GM18505 (cell line): ENCODE data around the gene PROSER3.

Experiments
- ATAC-seq: cut with Tn5 transposase; IDR thresholded peaks from one replicate; pipeline ENCODE4 v1.9.1; 2021; ENCODE audit not compliant: unreplicated experiment
- POLR2A ChIP-seq: IDR thresholded peaks from 4 replicates; pipeline ENCODE4 v1.6.1; 2011; ENCODE audit warnings: borderline replicate concordance; ENCODE audit not compliant: insufficient read depth, insufficient read length; ENCODE audit errors: extremely low read depth

Gene PROSER3

DNA sequence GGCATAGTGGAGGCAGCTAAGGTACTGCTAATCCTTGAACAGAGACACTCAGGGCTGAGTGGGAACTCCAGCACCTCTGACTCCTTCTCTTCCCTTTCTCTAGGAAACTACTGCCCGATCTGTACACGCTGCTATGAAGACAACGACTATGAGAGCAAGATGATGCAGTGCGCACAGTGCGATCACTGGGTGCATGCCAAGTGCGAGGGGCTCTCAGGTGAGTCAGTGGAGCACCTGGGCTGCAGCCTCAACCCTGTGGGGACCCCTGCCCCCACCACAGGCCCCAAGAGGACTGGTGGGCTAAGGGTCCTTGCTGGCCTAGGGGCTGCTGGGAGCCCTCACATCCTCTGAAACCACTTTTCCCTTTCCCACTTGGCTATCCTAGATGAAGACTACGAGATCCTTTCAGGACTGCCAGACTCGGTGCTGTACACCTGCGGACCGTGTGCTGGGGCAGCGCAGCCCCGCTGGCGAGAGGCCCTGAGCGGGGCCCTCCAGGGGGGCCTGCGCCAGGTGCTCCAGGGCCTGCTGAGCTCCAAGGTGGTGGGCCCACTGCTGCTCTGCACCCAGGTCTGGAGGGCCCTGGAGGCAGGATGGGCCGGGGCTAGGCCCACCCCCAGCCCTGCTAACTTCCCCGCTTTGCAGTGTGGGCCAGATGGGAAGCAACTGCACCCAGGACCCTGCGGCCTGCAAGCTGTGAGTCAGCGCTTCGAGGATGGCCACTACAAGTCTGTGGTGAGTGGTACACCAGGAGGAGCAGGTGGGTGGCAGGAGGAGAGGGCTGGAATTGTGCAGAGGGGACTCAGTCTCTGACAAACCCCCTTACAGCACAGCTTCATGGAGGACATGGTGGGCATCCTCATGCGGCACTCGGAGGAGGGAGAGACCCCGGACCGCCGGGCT, 30.7 kb upstream of the PROSER3 start:
- ATAC-seq = no peak
- no peak for TF ChIP-seq POLR2A

DNA sequence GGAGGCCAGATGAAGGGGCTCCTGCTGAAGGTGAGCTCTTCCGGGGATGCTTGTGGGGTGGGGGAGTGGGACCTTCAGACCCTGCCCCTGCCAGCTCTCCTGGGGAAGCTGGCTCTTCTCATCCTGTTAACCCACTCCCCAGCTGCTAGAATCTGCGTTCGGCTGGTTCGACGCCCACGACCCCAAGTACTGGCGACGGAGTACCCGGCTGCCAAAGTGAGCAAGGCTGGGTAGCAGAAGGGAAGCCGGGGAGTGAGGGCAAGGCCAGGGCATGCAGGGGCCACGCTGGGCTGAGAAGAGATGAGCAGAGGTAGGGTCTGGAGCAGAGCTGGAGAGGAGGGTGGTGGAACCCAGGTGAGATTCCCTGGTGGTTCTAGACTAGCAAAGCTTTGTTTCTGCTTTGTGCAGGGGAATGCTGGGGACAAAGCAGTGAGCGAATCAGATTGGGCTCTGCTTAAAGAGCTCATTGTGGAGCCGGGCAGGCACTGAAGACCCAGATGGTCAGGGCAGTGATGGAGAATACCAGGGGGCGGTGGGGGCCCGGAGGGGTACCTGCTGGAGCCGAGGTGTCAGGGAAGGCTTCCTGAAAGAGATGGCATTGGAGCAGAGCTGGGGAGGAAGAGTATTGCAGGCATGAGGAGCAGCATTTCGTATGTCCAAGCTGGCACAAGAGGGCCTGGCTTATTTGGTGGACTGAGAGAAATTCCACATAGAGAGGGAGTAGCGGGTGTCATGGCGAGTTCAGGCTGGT, 29.8 kb upstream of the PROSER3 start:
- no peak for TF ChIP-seq POLR2A
- ATAC-seq = no peak

DNA sequence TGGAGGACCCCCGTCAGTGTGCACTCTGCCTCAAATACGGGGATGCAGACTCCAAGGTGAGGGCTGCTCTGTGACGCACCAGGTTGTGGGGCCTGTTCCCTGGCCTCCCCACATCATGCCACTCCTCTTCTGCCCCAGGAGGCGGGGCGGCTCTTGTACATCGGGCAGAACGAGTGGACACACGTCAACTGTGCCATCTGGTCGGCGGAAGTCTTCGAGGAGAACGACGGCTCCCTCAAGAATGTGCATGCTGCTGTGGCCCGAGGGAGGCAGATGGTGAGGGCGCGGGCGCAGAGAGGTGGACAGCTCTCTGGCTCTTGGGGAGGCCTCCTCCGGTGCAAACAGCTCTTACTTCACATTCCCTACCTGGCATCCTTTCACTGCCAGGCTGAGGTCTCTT, 29.0 kb upstream of the PROSER3 start:
- no peak for ATAC-seq
- TF ChIP-seq POLR2A = no peak

DNA sequence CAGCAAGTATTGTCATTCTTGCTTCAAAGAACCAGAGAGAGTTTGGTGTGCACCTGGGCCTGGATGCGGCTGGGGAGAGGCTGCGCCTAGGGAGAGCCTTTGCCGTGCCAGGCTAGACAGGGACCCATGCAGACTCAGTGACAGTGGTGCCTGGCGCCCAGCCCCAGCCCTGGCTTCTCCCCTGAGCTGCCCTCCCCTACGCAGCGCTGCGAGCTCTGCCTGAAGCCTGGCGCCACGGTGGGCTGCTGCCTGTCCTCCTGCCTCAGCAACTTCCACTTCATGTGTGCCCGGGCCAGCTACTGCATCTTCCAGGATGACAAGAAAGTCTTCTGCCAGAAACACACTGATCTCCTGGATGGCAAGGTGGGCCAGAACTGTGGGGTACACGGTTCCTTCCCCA, 28.2 kb upstream of the PROSER3 start:
- TF ChIP-seq POLR2A = no peak

DNA sequence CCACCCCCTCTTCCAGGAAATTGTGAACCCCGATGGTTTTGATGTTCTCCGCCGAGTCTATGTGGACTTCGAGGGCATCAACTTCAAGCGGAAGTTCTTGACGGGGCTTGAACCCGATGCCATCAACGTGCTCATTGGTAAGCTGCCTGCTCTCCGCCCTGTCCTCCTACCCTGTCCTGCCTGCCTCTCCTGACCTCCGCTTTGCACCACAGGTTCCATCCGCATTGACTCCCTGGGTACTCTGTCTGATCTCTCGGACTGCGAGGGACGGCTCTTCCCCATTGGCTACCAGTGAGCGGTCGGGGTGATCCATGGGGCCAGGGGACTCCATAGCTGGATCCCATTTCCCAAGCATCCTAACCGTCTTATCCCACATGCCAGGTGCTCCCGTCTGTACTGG, 27.6 kb upstream of the PROSER3 start:
- TF ChIP-seq POLR2A = no peak

More for the DNA sequence above, 28.2 kb upstream of the PROSER3 start:
- ATAC-seq = no peak

DNA sequence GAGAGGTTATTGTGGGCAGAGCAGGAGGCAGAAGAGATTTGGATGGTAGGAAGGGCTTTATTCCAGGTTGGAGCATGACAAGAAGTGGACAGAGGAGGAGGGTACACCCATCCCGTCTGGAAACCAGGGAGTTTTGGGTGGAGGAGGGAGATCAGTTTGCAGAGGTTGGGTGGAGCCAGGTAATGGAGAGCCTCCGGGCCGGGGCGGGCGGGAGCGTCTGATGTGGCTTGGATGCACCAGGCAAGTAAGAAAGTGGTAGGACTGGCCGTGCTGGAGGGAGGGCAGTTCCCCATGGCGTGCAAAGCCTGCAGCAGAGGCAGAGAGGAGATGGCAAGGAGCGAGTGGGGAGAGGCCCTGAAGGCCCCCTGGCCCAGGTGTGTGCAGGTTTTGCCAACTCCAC, 26.6 kb upstream of the PROSER3 start:
- ATAC-seq = no peak

More for the DNA sequence above, 27.6 kb upstream of the PROSER3 start:
- ATAC-seq = no peak

DNA sequence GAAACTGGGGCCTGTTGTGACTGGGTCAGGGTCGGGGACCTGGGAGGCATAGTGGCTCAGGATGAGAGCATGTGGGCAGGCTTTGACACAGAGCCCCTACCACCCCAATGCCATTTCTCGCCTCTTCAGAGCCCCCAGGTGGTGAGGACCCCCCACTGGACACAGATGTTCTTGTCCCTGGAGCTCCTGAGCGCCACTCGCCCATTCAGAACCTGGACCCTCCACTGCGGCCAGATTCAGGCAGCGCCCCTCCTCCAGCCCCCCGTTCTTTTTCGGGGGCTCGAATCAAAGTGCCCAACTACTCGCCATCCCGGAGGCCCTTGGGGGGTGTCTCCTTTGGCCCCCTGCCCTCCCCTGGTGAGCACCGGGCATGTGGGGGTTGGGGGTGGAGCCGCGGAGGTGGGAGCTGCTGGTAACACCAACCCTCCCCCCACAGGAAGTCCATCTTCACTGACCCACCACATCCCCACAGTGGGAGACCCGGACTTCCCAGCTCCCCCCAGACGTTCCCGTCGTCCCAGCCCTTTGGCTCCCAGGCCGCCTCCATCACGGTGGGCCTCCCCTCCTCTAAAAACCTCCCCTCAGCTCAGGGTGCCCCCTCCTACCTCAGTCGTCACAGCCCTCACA, 26.1 kb upstream of the PROSER3 start:
- TF ChIP-seq POLR2A = no peak
- no peak for ATAC-seq

More for the DNA sequence above, 26.6 kb upstream of the PROSER3 start:
- no peak for TF ChIP-seq POLR2A

DNA sequence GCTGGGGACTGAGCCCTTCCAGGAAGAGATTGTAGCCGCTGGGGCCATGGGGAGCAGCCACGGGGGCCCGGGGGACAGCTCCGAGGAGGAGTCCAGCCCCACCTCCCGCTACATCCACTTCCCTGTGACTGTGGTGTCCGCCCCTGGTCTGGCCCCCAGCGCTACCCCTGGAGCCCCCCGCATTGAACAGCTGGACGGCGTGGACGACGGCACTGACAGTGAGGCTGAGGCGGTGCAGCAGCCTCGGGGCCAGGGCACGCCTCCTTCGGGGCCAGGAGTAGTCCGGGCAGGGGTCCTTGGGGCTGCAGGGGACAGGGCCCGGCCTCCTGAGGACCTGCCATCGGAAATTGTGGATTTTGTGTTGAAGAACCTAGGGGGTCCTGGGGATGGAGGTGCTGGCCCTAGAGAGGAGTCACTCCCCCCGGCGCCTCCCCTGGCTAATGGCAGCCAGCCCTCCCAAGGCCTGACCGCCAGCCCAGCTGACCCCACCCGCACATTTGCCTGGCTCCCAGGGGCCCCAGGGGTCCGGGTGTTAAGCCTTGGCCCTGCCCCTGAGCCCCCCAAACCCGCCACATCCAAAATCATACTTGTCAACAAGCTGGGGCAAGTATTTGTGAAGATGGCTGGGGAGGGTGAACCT, 25.3 kb upstream of the PROSER3 start:
- ATAC-seq = no peak
- no peak for TF ChIP-seq POLR2A

DNA sequence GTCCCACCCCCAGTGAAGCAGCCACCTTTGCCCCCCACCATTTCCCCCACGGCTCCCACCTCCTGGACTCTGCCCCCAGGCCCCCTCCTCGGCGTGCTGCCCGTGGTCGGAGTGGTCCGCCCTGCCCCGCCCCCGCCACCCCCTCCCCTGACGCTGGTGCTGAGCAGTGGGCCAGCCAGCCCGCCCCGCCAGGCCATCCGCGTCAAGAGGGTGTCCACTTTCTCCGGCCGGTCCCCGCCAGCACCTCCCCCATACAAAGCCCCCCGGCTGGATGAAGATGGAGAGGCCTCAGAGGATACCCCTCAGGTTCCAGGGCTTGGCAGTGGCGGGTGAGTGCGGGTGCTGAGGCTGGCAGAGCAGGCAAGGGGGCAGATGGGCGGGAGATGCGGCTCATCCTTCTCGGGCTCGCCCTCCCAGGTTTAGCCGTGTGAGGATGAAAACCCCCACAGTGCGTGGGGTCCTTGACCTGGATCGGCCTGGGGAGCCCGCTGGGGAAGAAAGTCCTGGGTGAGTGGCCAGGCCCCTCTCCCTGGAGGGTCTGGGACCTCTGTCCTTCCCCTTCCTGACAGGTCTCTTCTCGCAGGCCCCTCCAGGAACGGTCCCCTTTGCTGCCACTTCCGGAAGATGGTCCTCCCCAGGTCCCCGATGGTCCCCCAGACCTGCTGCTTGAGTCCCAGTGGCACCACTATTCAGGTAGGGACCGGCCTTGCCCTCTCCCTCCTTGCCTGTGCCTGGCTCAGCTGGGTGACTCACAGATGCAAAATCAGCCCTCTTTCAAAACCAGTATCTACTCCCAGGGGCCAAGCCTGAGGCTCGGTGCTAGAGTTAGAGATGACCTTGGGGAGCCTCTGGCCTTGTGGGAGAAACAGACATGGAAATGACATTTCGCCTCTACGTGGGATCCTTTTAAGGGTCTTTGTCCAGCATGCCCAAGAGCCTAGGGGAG, 24.5 kb upstream of the PROSER3 start:
- ATAC-seq = no peak
- no peak for TF ChIP-seq POLR2A

DNA sequence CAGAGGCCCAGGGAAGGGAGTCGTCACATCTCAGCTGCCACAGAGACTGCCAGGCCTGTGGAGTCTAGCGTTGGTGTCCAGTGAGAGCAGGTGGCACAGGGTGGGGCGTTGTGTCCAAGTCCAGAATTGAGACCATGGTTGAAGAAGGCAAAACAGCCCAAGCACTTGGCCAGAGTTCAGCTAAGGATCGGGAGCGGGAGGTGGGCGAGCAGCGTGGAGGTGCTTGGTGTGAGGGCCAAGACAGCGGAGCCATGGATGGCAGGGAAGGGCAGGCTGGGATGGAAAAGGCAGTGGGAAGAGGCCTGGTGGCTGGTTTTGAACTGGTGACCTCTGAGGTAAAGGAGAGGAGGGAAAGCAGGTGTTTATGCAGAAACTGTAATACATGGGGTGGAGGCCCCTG, 23.7 kb upstream of the PROSER3 start:
- ATAC-seq = no peak
- TF ChIP-seq POLR2A = no peak

DNA sequence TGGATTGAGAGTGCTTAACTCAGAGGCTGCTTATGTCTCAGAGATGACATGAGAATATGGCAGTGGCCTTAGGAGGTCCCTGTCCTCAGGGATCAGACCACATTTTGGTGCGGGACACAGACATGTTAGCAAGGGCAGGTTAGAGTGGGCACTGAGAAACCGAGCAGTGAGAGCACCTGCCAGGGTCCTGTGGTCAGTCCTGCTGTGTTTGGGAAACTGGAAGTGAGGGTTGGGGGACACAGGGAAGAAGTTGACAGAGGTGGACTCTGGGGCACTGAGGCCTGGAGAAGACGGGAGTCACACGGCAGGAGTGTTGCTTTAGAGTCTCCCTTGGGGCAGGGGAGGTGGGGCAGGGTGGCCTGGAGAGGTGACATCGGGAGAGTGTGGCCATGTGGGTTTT, 23.1 kb upstream of the PROSER3 start:
- TF ChIP-seq POLR2A = no peak
- ATAC-seq = no peak
